Cardiac fibroblast (primary cell): ENCODE data around the gene LETMD1.
A peak's percentile ranks its signal among the peaks of the same experiment; 100 is the strongest.

Experiments
- DNase-seq, 2 donors: peaks; one replicate each; pipeline versions ENCODE4 v3.0.0 to v3.0.0-alpha.2; 2010; ENCODE audit warnings: low read depth in 2 of 2
- H3K4me3 ChIP-seq, 2 donors: replicated peaks in 1 of 2; 1 replicate in 1 of 2; 2 replicates in 1 of 2; pipeline ENCODE4 v1.5.1; 2011; ENCODE audit warnings: low read depth in 2 of 2, low read length in 2 of 2, mild to moderate bottlenecking in 2 of 2, moderate library complexity in 1 of 2
- TF ChIP-seq, protein P1 (sequence below): IDR thresholded peaks from one replicate; pipeline ENCODE4 v1.5.1; 2011; ENCODE audit warnings: low read depth, mild to moderate bottlenecking, low read length, inconsistent platforms

LETMD1 gene

DNA sequence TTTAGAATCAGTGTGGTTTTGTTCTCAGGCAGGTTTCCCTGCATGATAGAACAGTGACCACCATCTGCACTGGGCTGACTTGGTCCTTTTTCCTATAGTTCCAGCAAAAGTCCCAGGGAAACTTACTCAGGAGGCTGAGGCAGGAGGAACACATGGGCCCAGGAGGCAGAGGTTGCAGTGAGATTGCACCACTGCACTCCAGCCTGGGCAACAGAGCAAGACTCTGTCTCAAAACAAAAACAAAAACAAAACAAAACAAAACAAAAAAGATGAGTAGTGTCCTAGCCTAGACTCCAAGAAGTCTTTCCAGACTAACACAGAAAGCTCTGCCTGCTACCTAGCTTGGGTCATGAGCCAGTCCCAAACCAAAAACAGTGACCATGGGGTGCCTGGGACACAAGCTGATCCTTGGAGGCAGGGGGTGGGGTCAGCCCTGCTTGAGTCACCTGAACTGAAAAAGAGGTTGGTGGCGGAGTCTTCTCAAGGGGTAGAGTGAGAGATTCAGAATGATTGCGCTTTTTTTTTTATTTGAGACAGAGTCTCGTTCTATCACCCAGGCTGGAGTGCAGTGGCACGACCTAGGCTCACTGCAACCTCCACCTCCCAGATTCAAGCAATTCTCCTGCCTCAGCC, 14.6 kb upstream of the LETMD1 start:
- TF ChIP-seq, protein P1, sequence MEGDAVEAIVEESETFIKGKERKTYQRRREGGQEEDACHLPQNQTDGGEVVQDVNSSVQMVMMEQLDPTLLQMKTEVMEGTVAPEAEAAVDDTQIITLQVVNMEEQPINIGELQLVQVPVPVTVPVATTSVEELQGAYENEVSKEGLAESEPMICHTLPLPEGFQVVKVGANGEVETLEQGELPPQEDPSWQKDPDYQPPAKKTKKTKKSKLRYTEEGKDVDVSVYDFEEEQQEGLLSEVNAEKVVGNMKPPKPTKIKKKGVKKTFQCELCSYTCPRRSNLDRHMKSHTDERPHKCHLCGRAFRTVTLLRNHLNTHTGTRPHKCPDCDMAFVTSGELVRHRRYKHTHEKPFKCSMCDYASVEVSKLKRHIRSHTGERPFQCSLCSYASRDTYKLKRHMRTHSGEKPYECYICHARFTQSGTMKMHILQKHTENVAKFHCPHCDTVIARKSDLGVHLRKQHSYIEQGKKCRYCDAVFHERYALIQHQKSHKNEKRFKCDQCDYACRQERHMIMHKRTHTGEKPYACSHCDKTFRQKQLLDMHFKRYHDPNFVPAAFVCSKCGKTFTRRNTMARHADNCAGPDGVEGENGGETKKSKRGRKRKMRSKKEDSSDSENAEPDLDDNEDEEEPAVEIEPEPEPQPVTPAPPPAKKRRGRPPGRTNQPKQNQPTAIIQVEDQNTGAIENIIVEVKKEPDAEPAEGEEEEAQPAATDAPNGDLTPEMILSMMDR, result no peak
- H3K4me3 ChIP-seq, result no peak overlapping the region
- no peak for DNase-seq

DNA sequence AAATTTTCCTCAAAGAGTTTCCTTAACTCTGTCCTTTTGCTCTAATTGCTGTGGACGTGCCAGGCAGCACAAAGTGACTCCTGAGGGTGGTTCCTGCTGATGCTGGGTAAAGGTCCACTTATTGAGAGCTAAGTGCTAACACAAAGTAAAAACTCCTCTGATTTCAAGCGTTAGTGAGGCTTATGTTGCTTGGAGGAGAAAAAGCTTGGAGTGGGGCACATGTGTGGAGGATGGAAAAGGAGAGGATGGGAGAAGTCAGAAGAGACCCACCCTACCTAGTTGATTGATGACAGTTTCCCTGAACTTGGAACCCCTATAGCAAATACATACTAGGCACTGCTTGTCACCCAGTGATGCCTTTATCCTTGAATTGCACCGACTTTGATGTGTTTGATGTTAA, 11.8 kb upstream of the LETMD1 start:
- TF ChIP-seq, protein P1, result no peak
- no peak for DNase-seq
- H3K4me3 ChIP-seq, result no peak overlapping the region

DNA sequence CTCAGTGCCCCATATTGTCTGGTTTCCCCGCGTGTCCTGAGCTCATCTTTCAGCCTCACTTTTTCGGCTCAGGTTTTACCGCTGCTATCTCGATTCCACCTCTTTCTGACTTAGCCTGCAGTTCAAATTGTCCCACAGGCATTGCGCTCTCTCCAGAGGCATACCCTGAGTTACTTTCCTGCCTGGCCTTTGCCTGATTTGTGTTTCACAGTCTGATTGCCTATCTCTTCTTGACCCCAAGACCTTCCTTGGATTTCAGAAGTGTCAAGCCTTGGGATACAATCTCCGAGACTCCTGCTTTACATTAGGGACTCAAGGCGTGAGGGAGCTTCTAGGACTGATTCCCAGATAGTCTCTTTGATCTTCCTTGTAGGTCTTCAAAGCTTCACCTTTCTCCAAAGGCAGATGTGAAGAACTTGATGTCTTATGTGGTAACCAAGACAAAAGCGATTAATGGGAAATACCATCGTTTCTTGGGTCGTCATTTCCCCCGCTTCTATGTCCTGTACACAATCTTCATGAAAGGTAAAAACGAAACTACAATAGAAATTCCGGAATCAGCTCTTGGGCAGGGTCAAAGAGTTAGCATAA, 629 bp downstream of the LETMD1 start:
- H3K4me3 ChIP-seq, result peak overlapping the region; percentile 82 to 89
- DNase-seq, result no peak
- TF ChIP-seq, protein P1, result no peak

DNA sequence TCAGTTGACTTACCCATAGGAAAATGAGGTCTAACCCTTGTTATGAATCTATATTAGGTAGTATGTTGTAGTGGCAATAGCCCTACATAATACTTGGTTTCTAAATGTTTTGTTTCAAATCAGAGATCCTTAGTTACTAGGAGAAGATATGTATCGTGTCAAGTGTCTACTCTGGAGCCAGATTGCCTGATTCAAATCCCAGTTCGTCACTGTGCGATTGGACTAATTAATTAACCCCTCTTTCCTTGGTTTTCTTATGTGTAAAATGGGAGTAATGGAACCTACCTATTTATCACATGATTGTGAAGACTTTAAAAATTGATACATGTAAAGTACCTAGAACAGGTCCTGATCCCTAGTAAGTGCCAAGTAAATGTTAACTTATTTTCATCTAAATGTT, 1.4 kb downstream of the LETMD1 start:
- DNase-seq, result no peak
- TF ChIP-seq, protein P1, result no peak
- H3K4me3 ChIP-seq, result peak overlapping the region in 1 of 2 donors; percentile 9

DNA sequence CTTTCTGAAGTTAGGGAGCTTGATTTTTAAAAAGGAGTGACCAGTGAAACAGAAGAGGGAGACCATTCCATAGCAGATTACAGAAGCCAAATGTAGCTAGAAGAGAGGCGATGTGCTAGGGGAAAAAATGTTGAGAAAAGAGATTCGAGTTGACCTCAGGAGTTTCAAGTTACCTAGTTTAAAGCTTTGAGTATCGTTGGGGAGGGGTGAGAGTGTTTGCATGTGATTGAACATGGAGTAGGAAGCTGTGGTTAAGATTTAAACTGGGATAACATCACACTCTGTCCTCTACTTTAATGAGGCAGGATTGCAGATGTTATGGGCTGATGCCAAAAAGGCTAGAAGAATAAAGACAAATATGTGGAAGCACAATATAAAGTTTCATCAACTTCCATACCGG, 3.7 kb downstream of the LETMD1 start:
- TF ChIP-seq, protein P1, result no peak
- DNase-seq, result no peak
- no peak overlapping the region for H3K4me3 ChIP-seq

DNA sequence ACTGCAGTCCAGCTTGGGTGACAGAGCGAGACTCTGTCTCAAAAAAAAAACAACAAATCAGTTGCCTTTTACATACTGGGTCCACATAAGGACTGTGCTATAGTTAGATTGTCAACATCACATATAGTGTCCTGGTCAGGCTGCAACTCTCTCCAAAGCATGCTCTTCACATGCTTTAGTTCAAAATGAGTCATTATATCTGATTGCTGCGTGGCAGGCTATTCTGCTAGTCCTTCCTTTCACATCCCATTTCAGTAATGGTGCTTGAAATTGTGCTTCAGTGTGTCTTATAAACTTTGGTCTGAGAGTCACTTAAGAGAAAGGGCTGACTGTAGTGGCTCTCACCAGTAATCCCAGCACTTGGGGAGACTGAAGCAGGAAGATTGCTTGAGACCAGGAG, 6.9 kb downstream of the LETMD1 start:
- no peak overlapping the region for H3K4me3 ChIP-seq
- no peak for DNase-seq
- TF ChIP-seq, protein P1, result no peak
